Measurements from ENCODE around the gene ANXA5. TPM values are rescaled to one million over a fixed set of nuclear protein-coding genes. Genes with fewer than 3 reads are reported as not detected.

The ANXA5 gene
- total RNA-seq, 2 experiments from 2014 or later = 28.9 to 40.1 TPM

- intact Hi-C loops (cut with micrococcal nuclease; ENCODE audit: unreplicated experiment) = no loop called here
- Histone ChIP-seq H3K36me3 (ENCODE audit: insufficient read depth, low read length) (peaks cover 8% of the 10 kb centered on the region; the same call in 1 of the 2 replicates), H3K9me3 (ENCODE audit: low read length) (no peaks in the 10 kb centered on the region), H3K4me2 (ENCODE audit: low read length) (no peak overlapping the region), H3K4me1 (ENCODE audit: insufficient read depth, low read length, poor library complexity, severe bottlenecking) (no peaks in the 10 kb centered on the region), H3K9me2 (ENCODE audit: insufficient read depth, low read length) (no peaks in the 10 kb centered on the region), H4K20me1 (ENCODE audit: insufficient read depth, low read length) (no peaks in the 10 kb centered on the region), H2AFZ (ENCODE audit: low read length) (no peak overlapping the region), H3K4me3 (ENCODE audit: low read depth, low read length, poor library complexity, severe bottlenecking) (no peak overlapping the region), H3K79me2 (ENCODE audit: insufficient read depth, low read depth, low read length) (no peaks in the 10 kb centered on the region), H3K27ac (ENCODE audit: low read depth, low read length, poor library complexity, severe bottlenecking) (no peak overlapping the region)
- no peak for DNase-seq (ENCODE audit: low spot score)
- BruUV-seq (replicated peaks) = no TSS peak
- CTCF ChIA-PET (ENCODE audit: unreplicated experiment) = no interaction called here
- POLR2A ChIA-PET = no interaction called here
- TF ChIP-seq CTCF (conservative IDR thresholded peaks at IDR 0.05; ENCODE audit: low read length) (no peak), EZH2phosphoT487 (IDR thresholded peaks at IDR 0.05; ENCODE audit: borderline replicate concordance, low read depth, low read length) (no peak)
Observed at GRCh38 chr4:121684016-121684415, 12.8 kb downstream of the ANXA5 start.

GRCh38 chr4:121680571-121680970 lies 16.2 kb downstream of the ANXA5 start:
- TF ChIP-seq CTCF (conservative IDR thresholded peaks at IDR 0.05; ENCODE audit: low read length) (no peak), EZH2phosphoT487 (IDR thresholded peaks at IDR 0.05; ENCODE audit: borderline replicate concordance, low read depth, low read length) (no peak)
- no TSS peak for BruUV-seq (replicated peaks)
- intact Hi-C loops (cut with micrococcal nuclease; ENCODE audit: unreplicated experiment) = no loop called here
- no peaks in the 10 kb centered on the region for H3K79me2 ChIP-seq (ENCODE audit: insufficient read depth, low read depth, low read length)
- no peaks in the 10 kb centered on the region for H3K9me2 ChIP-seq (ENCODE audit: insufficient read depth, low read length)
- no peak for DNase-seq (ENCODE audit: low spot score)
- no peak overlapping the region for H3K27ac ChIP-seq (ENCODE audit: low read depth, low read length, poor library complexity, severe bottlenecking)
- H3K36me3 ChIP-seq (ENCODE audit: insufficient read depth, low read length) = peaks cover 11% of the 10 kb centered on the region; the same call in 1 of the 2 replicates
- no peaks in the 10 kb centered on the region for H3K9me3 ChIP-seq (ENCODE audit: low read length)
- CTCF ChIA-PET (ENCODE audit: unreplicated experiment) = no interaction called here
- no peaks in the 10 kb centered on the region for H4K20me1 ChIP-seq (ENCODE audit: insufficient read depth, low read length)
- H3K4me2 ChIP-seq (ENCODE audit: low read length) = no peak overlapping the region
- no peaks in the 10 kb centered on the region for H3K4me1 ChIP-seq (ENCODE audit: insufficient read depth, low read length, poor library complexity, severe bottlenecking)
- no peak overlapping the region for H3K4me3 ChIP-seq (ENCODE audit: low read depth, low read length, poor library complexity, severe bottlenecking)
- POLR2A ChIA-PET = interaction anchor here (1.1 to 2.1 kb wide), 3 partner anchors 8 to 11 kb away, joined by 4 to 7 read pairs (median 4); no protein-coding TSS in a partner anchor
- no peak overlapping the region for H2AFZ ChIP-seq (ENCODE audit: low read length)

GRCh38 chr4:121679951-121680350 lies 16.8 kb downstream of the ANXA5 start:
- ChIA-PET POLR2A (interaction anchor here (0.6 to 2.1 kb wide), 2 partner anchors 9 to 150 kb away, joined by 3 to 7 read pairs; no protein-coding TSS in a partner anchor), CTCF (ENCODE audit: unreplicated experiment) (no interaction called here)
- Histone ChIP-seq H4K20me1 (ENCODE audit: insufficient read depth, low read length) (no peaks in the 10 kb centered on the region), H3K4me1 (ENCODE audit: insufficient read depth, low read length, poor library complexity, severe bottlenecking) (no peaks in the 10 kb centered on the region), H3K9me3 (ENCODE audit: low read length) (no peaks in the 10 kb centered on the region), H3K9me2 (ENCODE audit: insufficient read depth, low read length) (no peaks in the 10 kb centered on the region), H3K4me3 (ENCODE audit: low read depth, low read length, poor library complexity, severe bottlenecking) (no peak overlapping the region), H3K79me2 (ENCODE audit: insufficient read depth, low read depth, low read length) (no peaks in the 10 kb centered on the region), H3K4me2 (ENCODE audit: low read length) (no peak overlapping the region), H3K27ac (ENCODE audit: low read depth, low read length, poor library complexity, severe bottlenecking) (no peak overlapping the region), H2AFZ (ENCODE audit: low read length) (no peak overlapping the region), H3K36me3 (ENCODE audit: insufficient read depth, low read length) (peaks cover 11% of the 10 kb centered on the region; the same call in 1 of the 2 replicates)
- DNase-seq (ENCODE audit: low spot score) = no peak
- no TSS peak for BruUV-seq (replicated peaks)
- no peak for TF ChIP-seq EZH2phosphoT487 (IDR thresholded peaks at IDR 0.05; ENCODE audit: borderline replicate concordance, low read depth, low read length)
- no peak for TF ChIP-seq CTCF (conservative IDR thresholded peaks at IDR 0.05; ENCODE audit: low read length)
- intact Hi-C loops (cut with micrococcal nuclease; ENCODE audit: unreplicated experiment) = no loop called here

Measured in OCI-LY7 (cell line).